DND-41 (cell line): ENCODE results near the gene ARHGAP22.

Source experiments
- CTCF ChIP-seq: IDR thresholded peaks from 2 replicates; pipeline ENCODE4 v1.5.1; 2012; ENCODE audit warnings: borderline replicate concordance, low read length, moderate library complexity, mild to moderate bottlenecking; ENCODE audit not compliant: poor library complexity, severe bottlenecking; ENCODE audit errors: extremely low read depth
- EZH2 ChIP-seq: IDR thresholded peaks from 3 replicates; pipeline ENCODE4 v1.6.1; 2012; ENCODE audit warnings: borderline replicate concordance, low read depth, mild to moderate bottlenecking, moderate library complexity, low read length, inconsistent platforms; ENCODE audit not compliant: severe bottlenecking

- TF ChIP-seq CTCF (no peak), EZH2 (no peak)
Measured at GRCh38 chr10:48455055-48455391, 149.8 kb downstream of the ARHGAP22 start.
